Colonic mucosa (tissue), 4 donors: ENCODE measurements around the gene FBN3. TPM values are rescaled to one million over a fixed set of nuclear protein-coding genes. Genes with fewer than 3 reads are reported as not detected.

Experiments
- DNase-seq: peaks from one replicate; pipeline ENCODE4 v3.0.0-alpha.2; 2020
- H3K27ac ChIP-seq: fragments of 200-600 bp; one replicate; pipeline ENCODE4 v1.8.0; 2021
- H3K27me3 ChIP-seq: fragments of 200-600 bp; one replicate; pipeline ENCODE4 v1.8.0; 2021
- H3K36me3 ChIP-seq: fragments of 200-600 bp; one replicate; pipeline ENCODE4 v1.8.0; 2021
- H3K4me1 ChIP-seq: fragments of 200-600 bp; one replicate; pipeline ENCODE4 v1.8.0; 2021; ENCODE audit warnings: mild to moderate bottlenecking
- H3K4me3 ChIP-seq: fragments of 200-600 bp; one replicate; pipeline ENCODE4 v1.8.0; 2021
- H3K9ac ChIP-seq, 2 donors: one replicate each; pipeline ENCODE4 v1.7.0; 2013; ENCODE audit warnings: control low read depth in 2 of 2, low read depth in 2 of 2, low read length in 2 of 2
- H3K9me3 ChIP-seq: fragments of 200-600 bp; one replicate; pipeline ENCODE4 v1.8.0; 2021
- CTCF ChIP-seq: fragments of 200-600 bp; IDR thresholded peaks from one replicate; pipeline ENCODE4 v1.8.0; 2022; ENCODE audit warnings: antibody characterized with exemption, mild to moderate bottlenecking
- intact Hi-C: fragments of 100-400 bp; cut with DNase I; formaldehyde crosslinking; loops from one replicate; pipeline ENCODE4 v1.14.1; 2022
- total RNA-seq, 2 donors: library from RNA; stranded (reverse); fragmentation: NEBNext Ultra II Directional in 1 of 2; extraction: Animal tissue kit (Norgen Biotek cat#: 25700) in 1 of 2; gene quantifications; one replicate each; pipeline ENCODE4 v1.2.1, GENCODE V29; 2021
- donor health status: healthy.
- donor health status: DM: no; HTN: no; CAD: no.
- donor health status: DM: no; HTN: no; CAD: no.

The FBN3 gene
- total RNA-seq, 2 donors from 2014 or later = 0.05 TPM; not detected in 1

- intact Hi-C loops = no loop called here
- H3K9ac ChIP-seq = no peak overlapping the region
- H3K27ac ChIP-seq = no peak overlapping the region
- no peak for DNase-seq
- H3K27me3 ChIP-seq = no peaks in the 10 kb centered on the region
- no peak for TF ChIP-seq CTCF
- H3K4me1 ChIP-seq = no peaks in the 10 kb centered on the region
- H3K36me3 ChIP-seq = no peaks in the 10 kb centered on the region
- no peaks in the 10 kb centered on the region for H3K9me3 ChIP-seq
- no peak overlapping the region for H3K4me3 ChIP-seq
Measured at GRCh38 chr19:8044018-8044417, 105.4 kb downstream of the FBN3 start.

GRCh38 chr19:8042900-8043299 is 106.5 kb downstream of the FBN3 start:
- no peak for TF ChIP-seq CTCF
- Histone ChIP-seq H3K27me3 (no peaks in the 10 kb centered on the region), H3K27ac (no peak overlapping the region), H3K4me3 (no peak overlapping the region), H3K36me3 (no peaks in the 10 kb centered on the region), H3K4me1 (no peaks in the 10 kb centered on the region), H3K9ac (no peak overlapping the region), H3K9me3 (no peaks in the 10 kb centered on the region)
- DNase-seq = no peak
- intact Hi-C loops = no loop called here

- Histone ChIP-seq H3K4me1 (no peaks in the 10 kb centered on the region), H3K36me3 (no peaks in the 10 kb centered on the region), H3K27me3 (no peaks in the 10 kb centered on the region), H3K4me3 (no peak overlapping the region), H3K9ac (no peak overlapping the region), H3K9me3 (no peaks in the 10 kb centered on the region), H3K27ac (no peak overlapping the region)
- DNase-seq = no peak
- no peak for TF ChIP-seq CTCF
- intact Hi-C loops = no loop called here
Measured at GRCh38 chr19:8041531-8041931, 107.9 kb downstream of the FBN3 start.

GRCh38 chr19:8039231-8039630 is 110.2 kb downstream of the FBN3 start:
- no peaks in the 10 kb centered on the region for H3K4me1 ChIP-seq
- no peaks in the 10 kb centered on the region for H3K27me3 ChIP-seq
- intact Hi-C loops = no loop called here
- DNase-seq = no peak
- no peak overlapping the region for H3K9ac ChIP-seq
- no peaks in the 10 kb centered on the region for H3K9me3 ChIP-seq
- no peak overlapping the region for H3K4me3 ChIP-seq
- H3K36me3 ChIP-seq = no peaks in the 10 kb centered on the region
- no peak overlapping the region for H3K27ac ChIP-seq
- TF ChIP-seq CTCF = no peak

GRCh38 chr19:8038815-8039214 is 110.6 kb downstream of the FBN3 start:
- no peak overlapping the region for H3K9ac ChIP-seq
- H3K27me3 ChIP-seq = no peaks in the 10 kb centered on the region
- no peak overlapping the region for H3K27ac ChIP-seq
- intact Hi-C loops = no loop called here
- H3K4me3 ChIP-seq = no peak overlapping the region
- no peaks in the 10 kb centered on the region for H3K4me1 ChIP-seq
- no peaks in the 10 kb centered on the region for H3K36me3 ChIP-seq
- H3K9me3 ChIP-seq = no peaks in the 10 kb centered on the region
- DNase-seq = no peak
- TF ChIP-seq CTCF = no peak
